ENCODE data around the gene GRID1. TPM values are rescaled to one million over a fixed set of nuclear protein-coding genes. Genes with fewer than 3 reads are reported as not detected.

GRID1 gene
- total and polyA plus RNA-seq, 10 of the 15 experiments (the other 5 are each of a cell fraction or from before 2014, with no cell fraction given), result 0.04 to 0.62 (median 0.08) TPM; not detected in 5

DNA sequence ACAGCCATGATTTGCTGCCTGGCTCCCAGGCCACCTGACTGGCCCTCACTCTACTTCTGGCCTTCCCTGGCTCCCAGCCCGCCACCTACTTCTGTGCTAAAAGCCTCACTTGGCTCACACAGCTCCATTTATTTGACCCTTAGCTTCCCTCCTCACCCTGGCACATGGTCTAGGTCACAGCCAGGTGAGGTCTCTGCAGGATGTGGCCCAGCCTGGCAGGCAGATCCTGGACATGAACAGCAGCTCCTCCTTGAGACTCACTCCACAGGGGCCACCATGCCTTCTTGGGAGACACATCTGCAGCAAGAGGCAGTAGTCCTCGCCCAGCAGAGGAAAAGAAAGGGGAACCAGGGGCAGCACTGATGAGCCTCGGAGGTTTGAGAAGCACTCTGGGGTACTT lies 64.6 kb downstream of the GRID1 start:
- Histone ChIP-seq H3K27me3 (replicated peaks in 1 of 2; ENCODE audit: control insufficient read depth in 2 of 2, insufficient read depth in 2 of 2, low read length in 1 of 2) (peaks cover 0 to 3% of the 10 kb centered on the region in 2 experiments; a peak in 2 of 4 replicates), H2AFZ (ENCODE audit: control insufficient read depth, low read depth, low read length) (no peak overlapping the region), H3K4me1 (ENCODE audit: control insufficient read depth, insufficient read depth, low read length) (no peaks in the 10 kb centered on the region), H3K36me3 (ENCODE audit: control insufficient read depth in 2 of 2, insufficient read depth in 2 of 2, low read length in 1 of 2) (no peaks in the 10 kb centered on the region), H3K27ac (ENCODE audit: control insufficient read depth, insufficient read depth) (no peak overlapping the region), H3K9ac (ENCODE audit: control insufficient read depth, insufficient read depth, low read length) (no peak overlapping the region), H3K4me2 (ENCODE audit: control insufficient read depth, insufficient read depth) (no peak overlapping the region), H3K4me3 (no peak overlapping the region), H4K20me1 (ENCODE audit: control insufficient read depth, insufficient read depth) (peaks cover 3% of the 10 kb centered on the region; the same call in 1 of the 2 replicates), H3K9me3 (replicated peaks; ENCODE audit: control insufficient read depth, insufficient read depth, low read length) (no peaks in the 10 kb centered on the region), H3K79me2 (ENCODE audit: control insufficient read depth, insufficient read depth, low read length) (no peaks in the 10 kb centered on the region)
- in situ Hi-C loops (cut with MboI), result no loop called here
- WGBS (ENCODE audit: insufficient coverage, insufficient replicate concordance, low lambda C conversion rate, missing lambda C conversion rate), result 4% methylated on average over 3 of the region's 3 CpGs
- BruUV-seq (replicated peaks), result no TSS peak
- no peak for ATAC-seq
- ChIA-PET RAD21 (ENCODE audit: unreplicated experiment) (no interaction called here), SMC1A (ENCODE audit: uncharacterized antibody, unreplicated experiment) (no interaction called here), POLR2A (no interaction called here), CTCF (no interaction called here)
- no peak for FAIRE-seq
- TF ChIP-seq JUND (IDR thresholded peaks at IDR 0.05; ENCODE audit: low read depth, low read length) (no peak), SIX5 (IDR thresholded peaks at IDR 0.05; ENCODE audit: low read depth, low read length, severe bottlenecking) (no peak)
- intact Hi-C loops (cut with micrococcal nuclease; ENCODE audit: unreplicated experiment), result no loop called here
- no peak for DNase-seq (ENCODE audit: low read depth, low spot score)

DNA sequence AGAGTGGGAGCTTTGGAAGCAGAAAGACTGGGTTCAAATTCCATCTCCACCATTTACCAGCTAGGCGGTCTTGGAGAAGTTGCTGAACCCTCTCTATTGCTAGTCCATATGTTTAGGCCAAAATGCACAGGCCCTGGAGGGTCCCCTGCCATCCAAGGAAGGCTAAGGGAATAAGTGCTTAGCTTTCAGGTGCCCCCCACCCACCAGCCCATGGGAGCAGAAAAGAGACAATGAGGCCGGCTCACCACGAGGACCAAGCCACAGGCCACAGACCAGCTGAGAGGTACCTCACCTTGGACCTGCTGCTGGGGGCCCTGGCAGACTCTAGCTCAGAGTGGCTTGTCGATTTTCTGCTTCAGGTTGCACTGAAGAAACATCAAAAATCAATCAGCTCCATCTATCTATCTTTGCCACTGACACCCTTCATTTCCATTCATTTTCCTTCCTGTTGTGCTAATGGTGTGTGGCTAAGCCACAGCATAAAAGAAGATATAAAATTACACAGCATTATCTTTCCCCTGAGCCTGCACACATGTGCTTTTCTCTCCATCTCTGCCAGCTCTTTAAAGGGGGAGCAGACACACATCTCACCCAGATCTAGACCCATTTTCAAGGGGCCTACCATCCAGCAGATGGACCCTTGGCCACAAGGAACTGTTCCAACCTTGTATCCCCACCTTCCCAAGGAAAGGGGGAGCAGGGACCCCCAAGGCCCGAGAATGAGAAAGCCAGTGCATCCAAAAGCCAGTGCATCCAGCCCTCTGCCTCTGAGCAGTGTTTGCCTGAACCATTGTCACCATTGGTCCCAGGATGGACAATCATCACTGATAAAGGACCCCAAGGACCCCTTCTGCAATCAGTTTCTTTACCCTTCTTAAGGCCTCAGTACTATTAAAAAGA lies 65.4 kb downstream of the GRID1 start:
- POLR2A ChIA-PET, result no interaction called here
- no TSS peak for BruUV-seq (replicated peaks)
- ATAC-seq (no peak), DNase-seq (ENCODE audit: low read depth, low spot score) (no peak), FAIRE-seq (no peak)
- H3K9ac ChIP-seq (ENCODE audit: control insufficient read depth, insufficient read depth, low read length), result no peak overlapping the region
- CTCF ChIA-PET, result interaction anchor here (0.6 to 1.1 kb wide), 2 partner anchors 43 to 1185 kb away, joined by 3 read pairs; no protein-coding TSS in a partner anchor
- peaks cover 0 to 1% of the 10 kb centered on the region in 2 experiments; a peak in 2 of 4 replicates for H3K27me3 ChIP-seq (replicated peaks in 1 of 2; ENCODE audit: control insufficient read depth in 2 of 2, insufficient read depth in 2 of 2, low read length in 1 of 2)
- in situ Hi-C loops (cut with MboI), result no loop called here
- no peaks in the 10 kb centered on the region for H3K79me2 ChIP-seq (ENCODE audit: control insufficient read depth, insufficient read depth, low read length)
- TF ChIP-seq, protein P1, sequence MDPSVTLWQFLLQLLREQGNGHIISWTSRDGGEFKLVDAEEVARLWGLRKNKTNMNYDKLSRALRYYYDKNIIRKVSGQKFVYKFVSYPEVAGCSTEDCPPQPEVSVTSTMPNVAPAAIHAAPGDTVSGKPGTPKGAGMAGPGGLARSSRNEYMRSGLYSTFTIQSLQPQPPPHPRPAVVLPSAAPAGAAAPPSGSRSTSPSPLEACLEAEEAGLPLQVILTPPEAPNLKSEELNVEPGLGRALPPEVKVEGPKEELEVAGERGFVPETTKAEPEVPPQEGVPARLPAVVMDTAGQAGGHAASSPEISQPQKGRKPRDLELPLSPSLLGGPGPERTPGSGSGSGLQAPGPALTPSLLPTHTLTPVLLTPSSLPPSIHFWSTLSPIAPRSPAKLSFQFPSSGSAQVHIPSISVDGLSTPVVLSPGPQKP (IDR thresholded peaks at IDR 0.05; ENCODE audit: low read depth, low read length), result no peak
- TF ChIP-seq YBX1 (IDR thresholded peaks at IDR 0.05), result no peak
- no peak for TF ChIP-seq CREB1 (IDR thresholded peaks at IDR 0.05; ENCODE audit: low read depth)
- TF ChIP-seq BRCA1 (IDR thresholded peaks at IDR 0.05; ENCODE audit: low read depth, low read length), result no peak
- TF ChIP-seq CBX3 (IDR thresholded peaks at IDR 0.05; ENCODE audit: borderline replicate concordance, low read depth), result no peak
- TF ChIP-seq ASH2L (IDR thresholded peaks at IDR 0.05; ENCODE audit: borderline replicate concordance, low read depth), result no peak
- TF ChIP-seq ZNF217 (IDR thresholded peaks at IDR 0.05), result no peak
- no peak for TF ChIP-seq EP300 (IDR thresholded peaks at IDR 0.05; ENCODE audit: borderline replicate concordance in 1 of 2, control insufficient read depth in 1 of 2, low read depth in 2 of 2, low read length in 2 of 2)
- no peak for TF ChIP-seq JUNB (IDR thresholded peaks at IDR 0.05)
- no peak for TF ChIP-seq EZH2 (IDR thresholded peaks at IDR 0.05; ENCODE audit: borderline replicate concordance, control insufficient read depth, low read depth, low read length)
- TF ChIP-seq CBFB (IDR thresholded peaks at IDR 0.05; ENCODE audit: low read depth), result no peak
- TF ChIP-seq STAT1 (conservative IDR thresholded peaks at IDR 0.05), result no peak
- TF ChIP-seq POLR2AphosphoS2 (IDR thresholded peaks at IDR 0.05; ENCODE audit: low read depth, low read length), result no peak
- no peak overlapping the region for H3K4me2 ChIP-seq (ENCODE audit: control insufficient read depth, insufficient read depth)
- H3K27ac ChIP-seq (ENCODE audit: control insufficient read depth, insufficient read depth), result no peak overlapping the region
- H3K36me3 ChIP-seq (ENCODE audit: control insufficient read depth in 2 of 2, insufficient read depth in 2 of 2, low read length in 1 of 2), result no peaks in the 10 kb centered on the region
- no peaks in the 10 kb centered on the region for H3K4me1 ChIP-seq (ENCODE audit: control insufficient read depth, insufficient read depth, low read length)
- no peak overlapping the region for H2AFZ ChIP-seq (ENCODE audit: control insufficient read depth, low read depth, low read length)
- WGBS (ENCODE audit: insufficient coverage, insufficient replicate concordance, low lambda C conversion rate, missing lambda C conversion rate), result 2% methylated on average over 5 of the region's 5 CpGs
- peaks cover 3% of the 10 kb centered on the region; the same call in 1 of the 2 replicates for H4K20me1 ChIP-seq (ENCODE audit: control insufficient read depth, insufficient read depth)
- SMC1A ChIA-PET (ENCODE audit: uncharacterized antibody, unreplicated experiment), result interaction anchor here (0.6 kb wide), 1 partner anchor 286 kb away, joined by 3 read pairs; no protein-coding TSS in a partner anchor
- intact Hi-C loops (cut with micrococcal nuclease; ENCODE audit: unreplicated experiment), result no loop called here
- H3K4me3 ChIP-seq, result no peak overlapping the region
- RAD21 ChIA-PET (ENCODE audit: unreplicated experiment), result no interaction called here
- no peaks in the 10 kb centered on the region for H3K9me3 ChIP-seq (replicated peaks; ENCODE audit: control insufficient read depth, insufficient read depth, low read length)
